ENCODE results near the gene MTUS2.

GRCh38 chr13:29108068-29108786 lies 288.1 kb downstream of the MTUS2 start:
- no peak for TF ChIP-seq CTCF (IDR thresholded peaks at IDR 0.05)
- no peak for TF ChIP-seq POLR2A (IDR thresholded peaks at IDR 0.05)
- TF ChIP-seq POLR2AphosphoS5 (IDR thresholded peaks at IDR 0.05): no peak
